Posterior vena cava (tissue), 2 donors: ENCODE results near the gene UFL1. TPM values are rescaled to one million over a fixed set of nuclear protein-coding genes. Genes with fewer than 3 reads are reported as not detected.

Source experiments
- DNase-seq: peaks from one replicate; pipeline ENCODE4 v3.0.0-alpha.2; 2020; ENCODE audit warnings: low spot score
- intact Hi-C, 2 donors: fragments of 100-400 bp; cut with DNase I; formaldehyde crosslinking; loops; one replicate each; pipeline versions ENCODE4 v1.14.1 to v1.14.2; 2022 to 2023
- total RNA-seq, 2 donors: library from RNA; stranded (reverse); fragmentation: NEBNext Ultra II Directional; extraction: Animal tissue kit (Norgen Biotek cat#: 25700); gene quantifications; one replicate each; pipeline ENCODE4 v1.2.1, GENCODE V29; 2021
- donor health status: DM: yes; HTN: yes; CAD: no.
- donor health status: DM: yes; HTN: yes; CAD: no.

Gene UFL1
- total RNA-seq, 2 donors from 2014 or later, result 28.1 to 28.9 TPM

- no peak for DNase-seq
- intact Hi-C loops, result no loop called here
These were observed 41.3 kb downstream of the UFL1 start, which contains the start of gene FHL5 for GRCh38 chr6:96562886-96563285. TSS of gene FHL5 (plus strand) at chr6:96563128. CDS start at chr6:96603614, 40,486 bp downstream.

GRCh38 chr6:96563853-96564252 is 42.2 kb downstream of the UFL1 start:
- intact Hi-C loops, result no loop called here
- no peak for DNase-seq

- DNase-seq, result no peak
- intact Hi-C loops, result no loop called here
These were observed 48.4 kb downstream of the UFL1 start for GRCh38 chr6:96570053-96570452.

GRCh38 chr6:96571551-96571950 is 49.9 kb downstream of the UFL1 start:
- no peak for DNase-seq
- intact Hi-C loops, result no loop called here

GRCh38 chr6:96575359-96575758 is 53.8 kb downstream of the UFL1 start:
- no peak for DNase-seq
- intact Hi-C loops, result no loop called here

GRCh38 chr6:96576221-96576620 is 54.6 kb downstream of the UFL1 start:
- DNase-seq, result no peak
- intact Hi-C loops, result no loop called here

- no peak for DNase-seq
- intact Hi-C loops, result no loop called here
These were observed 60.4 kb downstream of the UFL1 start for GRCh38 chr6:96582021-96582420.

GRCh38 chr6:96582436-96582835 is 60.8 kb downstream of the UFL1 start:
- no peak for DNase-seq

GRCh38 chr6:96604420-96604819 is 82.8 kb downstream of the UFL1 start:
- intact Hi-C loops, result no loop called here
- no peak for DNase-seq

More at GRCh38 chr6:96582436-96582835, 60.8 kb downstream of the UFL1 start:
- intact Hi-C loops, result no loop called here

Other genes starting within 250 kb of the UFL1 start
- gene FHL5, start 41.3 kb downstream of the UFL1 start, total RNA-seq, result 10 to 100 TPM; 37.9 to 56.0 TPM